ENCODE results near the gene PRSS38.

The PRSS38 gene

GRCh38 chr1:227815468-227816409 is at the start of gene PRSS38:
Gene PRSS38, plus strand, starts transcription at chr1:227815675. Its CDS starts 42 bp downstream, at chr1:227815717.
- DNase-seq (ENCODE audit: low spot score), result no peak

GRCh38 chr1:227766015-227766634 is 49.4 kb upstream of the PRSS38 start:
- DNase-seq (ENCODE audit: low spot score), result no peak

GRCh38 chr1:227766653-227767277 is 48.7 kb upstream of the PRSS38 start:
- no peak for DNase-seq (ENCODE audit: low spot score)

GRCh38 chr1:227767401-227768124 is 47.9 kb upstream of the PRSS38 start:
- no peak for DNase-seq (ENCODE audit: low spot score)

GRCh38 chr1:227768125-227768439 is 47.4 kb upstream of the PRSS38 start:
- no peak for DNase-seq (ENCODE audit: low spot score)

- no peak for DNase-seq (ENCODE audit: low spot score)
These were observed 46.8 kb upstream of the PRSS38 start for GRCh38 chr1:227768640-227769039.

GRCh38 chr1:227769047-227769935 is 46.2 kb upstream of the PRSS38 start:
- DNase-seq (ENCODE audit: low spot score), result no peak

- DNase-seq (ENCODE audit: low spot score), result no peak
These were observed 45.5 kb upstream of the PRSS38 start for GRCh38 chr1:227769936-227770494.

GRCh38 chr1:227770812-227771211 is 44.7 kb upstream of the PRSS38 start:
- DNase-seq (ENCODE audit: low spot score), result no peak

GRCh38 chr1:227771326-227771725 is 44.1 kb upstream of the PRSS38 start:
- DNase-seq (ENCODE audit: low spot score), result no peak

GRCh38 chr1:227771771-227772170 is 43.7 kb upstream of the PRSS38 start:
- no peak for DNase-seq (ENCODE audit: low spot score)

GRCh38 chr1:227773558-227773957 is 41.9 kb upstream of the PRSS38 start:
- DNase-seq (ENCODE audit: low spot score), result no peak

GRCh38 chr1:227774051-227774731 is 41.3 kb upstream of the PRSS38 start:
- DNase-seq (ENCODE audit: low spot score), result no peak

- DNase-seq (ENCODE audit: low spot score), result no peak
These were observed 40.4 kb upstream of the PRSS38 start for GRCh38 chr1:227774821-227775661.

- no peak for DNase-seq (ENCODE audit: low spot score)
These were observed 39.6 kb upstream of the PRSS38 start for GRCh38 chr1:227775841-227776240.

- DNase-seq (ENCODE audit: low spot score), result no peak
These were observed 39.1 kb upstream of the PRSS38 start for GRCh38 chr1:227776331-227776771.

GRCh38 chr1:227777156-227777555 is 38.3 kb upstream of the PRSS38 start:
- DNase-seq (ENCODE audit: low spot score), result no peak

GRCh38 chr1:227777646-227778045 is 37.8 kb upstream of the PRSS38 start:
- no peak for DNase-seq (ENCODE audit: low spot score)

- no peak for DNase-seq (ENCODE audit: low spot score)
These were observed 37.0 kb upstream of the PRSS38 start for GRCh38 chr1:227778401-227778947.
